Tibial artery (tissue), 4 donors: ENCODE data around the gene PSMG2.
A peak's percentile ranks its signal among the peaks of the same experiment; 100 is the strongest.
"Not testable (repeated sequence)": the region's sequence is repeated elsewhere in the genome, so short reads cannot be mapped to it uniquely, and the experiment has no call there.

Source experiments
- DNase-seq, 2 donors: peaks; one replicate each; pipeline ENCODE4 v3.0.0-alpha.2; 2019
- H3K27ac ChIP-seq, 2 donors: fragments of 200-600 bp; sonication (generic) in 1 of 2; 1 replicate in 1 of 2; 2 replicates in 1 of 2; pipeline ENCODE4 v1.5.1; 2018 to 2019; ENCODE audit warnings: mild to moderate bottlenecking in 1 of 2
- H3K27me3 ChIP-seq, 2 donors: fragments of 200-600 bp; sonication (generic) in 1 of 2; one replicate each; pipeline versions ENCODE4 v1.5.1 to v1.6.0; 2016 to 2019
- H3K36me3 ChIP-seq, 3 donors: fragments of 200-600 bp; sonication (generic) in 2 of 3; one replicate each; pipeline ENCODE4 v1.5.1; 2016 to 2019; ENCODE audit warnings: mild to moderate bottlenecking in 2 of 3
- H3K4me1 ChIP-seq, 4 donors: fragments of 200-600 bp; sonication (generic) in 2 of 4; 1 replicate in 3 of 4; 2 replicates in 1 of 4; pipeline ENCODE4 v1.5.1; 2016 to 2019
- H3K4me3 ChIP-seq, 2 donors: fragments of 200-600 bp; sonication (generic) in 1 of 2; 1 replicate in 1 of 2; 2 replicates in 1 of 2; pipeline ENCODE4 v1.5.1; 2018 to 2019; ENCODE audit warnings: mild to moderate bottlenecking in 2 of 2
- H3K9me3 ChIP-seq, 3 donors: fragments of 200-600 bp; sonication (generic) in 1 of 3; one replicate each; pipeline ENCODE4 v1.5.1; 2016 to 2019
- CTCF ChIP-seq, 2 experiments: fragments of 200-600 bp in 1 of 2; fragments of 450-650 bp in 1 of 2; IDR thresholded peaks; one replicate each; pipeline ENCODE4 v1.5.1; 2017 to 2019; ENCODE audit warnings: antibody characterized with exemption in 2 of 2, mild to moderate bottlenecking in 1 of 2, moderate library complexity in 1 of 2
- intact Hi-C: fragments of 100-400 bp; cut with DNase I; formaldehyde crosslinking; loops from one replicate; pipeline ENCODE4 v1.15.0; 2023; ENCODE audit warnings: low total_unique reads

The PSMG2 gene

GRCh38 chr18:12754511-12754910 lies 51.7 kb downstream of the PSMG2 start:
- Histone ChIP-seq H3K27ac (no peak overlapping the region), H3K4me1 (no peaks in the 10 kb centered on the region), H3K4me3 (no peak overlapping the region), H3K9me3 (no peaks in the 10 kb centered on the region), H3K36me3 (no peaks in the 10 kb centered on the region), H3K27me3 (no peaks in the 10 kb centered on the region)
- intact Hi-C loops: no loop called here
- DNase-seq: peak in 1 of 2 donors; percentile 6
- no peak for TF ChIP-seq CTCF (IDR thresholded peaks at IDR 0.05)

GRCh38 chr18:12755606-12756005 lies 52.8 kb downstream of the PSMG2 start:
- H3K36me3 ChIP-seq, H3K9me3 ChIP-seq, intact Hi-C loops, H3K4me3 ChIP-seq, H3K4me1 ChIP-seq, H3K27me3 ChIP-seq, DNase-seq, H3K27ac ChIP-seq: not testable (repeated sequence)

- DNase-seq: peak in 1 of 2 donors; percentile 31
- H3K27ac ChIP-seq, intact Hi-C loops, H3K4me3 ChIP-seq, H3K27me3 ChIP-seq, H3K4me1 ChIP-seq, H3K36me3 ChIP-seq, H3K9me3 ChIP-seq: not testable (repeated sequence)
Measured at GRCh38 chr18:12756619-12757239, 53.9 kb downstream of the PSMG2 start.

GRCh38 chr18:12758566-12758965 lies 55.7 kb downstream of the PSMG2 start:
- intact Hi-C loops, H3K9me3 ChIP-seq, DNase-seq, H3K4me3 ChIP-seq, H3K36me3 ChIP-seq, H3K27ac ChIP-seq, H3K4me1 ChIP-seq, H3K27me3 ChIP-seq: not testable (repeated sequence)

- intact Hi-C loops: no loop called here
- no peaks in the 10 kb centered on the region for H3K4me1 ChIP-seq
- no peak overlapping the region for H3K27ac ChIP-seq
- H3K4me3 ChIP-seq: no peak overlapping the region
- no peaks in the 10 kb centered on the region for H3K9me3 ChIP-seq
- no peaks in the 10 kb centered on the region for H3K36me3 ChIP-seq
- DNase-seq: no peak
- TF ChIP-seq CTCF (IDR thresholded peaks at IDR 0.05): no peak
- H3K27me3 ChIP-seq: no peaks in the 10 kb centered on the region
Measured at GRCh38 chr18:12765126-12765525, 62.3 kb downstream of the PSMG2 start.

GRCh38 chr18:12765586-12765985 lies 62.7 kb downstream of the PSMG2 start:
- no peaks in the 10 kb centered on the region for H3K4me1 ChIP-seq

GRCh38 chr18:12766986-12767433 lies 64.2 kb downstream of the PSMG2 start:
- H3K4me3 ChIP-seq: no peak overlapping the region
- TF ChIP-seq CTCF (IDR thresholded peaks at IDR 0.05): no peak
- no peaks in the 10 kb centered on the region for H3K4me1 ChIP-seq
- H3K36me3 ChIP-seq: no peaks in the 10 kb centered on the region
- H3K27ac ChIP-seq: no peak overlapping the region
- intact Hi-C loops: no loop called here
- DNase-seq: no peak
- H3K9me3 ChIP-seq: no peaks in the 10 kb centered on the region
- H3K27me3 ChIP-seq: no peaks in the 10 kb centered on the region

More at GRCh38 chr18:12765586-12765985, 62.7 kb downstream of the PSMG2 start:
- no peak for TF ChIP-seq CTCF (IDR thresholded peaks at IDR 0.05)
- DNase-seq: no peak
- H3K27me3 ChIP-seq: no peaks in the 10 kb centered on the region
- no peak overlapping the region for H3K27ac ChIP-seq
- intact Hi-C loops: no loop called here
- no peaks in the 10 kb centered on the region for H3K9me3 ChIP-seq
- no peaks in the 10 kb centered on the region for H3K36me3 ChIP-seq
- H3K4me3 ChIP-seq: no peak overlapping the region
